ENCODE data around the gene DHRS12.

DHRS12 gene

DNA sequence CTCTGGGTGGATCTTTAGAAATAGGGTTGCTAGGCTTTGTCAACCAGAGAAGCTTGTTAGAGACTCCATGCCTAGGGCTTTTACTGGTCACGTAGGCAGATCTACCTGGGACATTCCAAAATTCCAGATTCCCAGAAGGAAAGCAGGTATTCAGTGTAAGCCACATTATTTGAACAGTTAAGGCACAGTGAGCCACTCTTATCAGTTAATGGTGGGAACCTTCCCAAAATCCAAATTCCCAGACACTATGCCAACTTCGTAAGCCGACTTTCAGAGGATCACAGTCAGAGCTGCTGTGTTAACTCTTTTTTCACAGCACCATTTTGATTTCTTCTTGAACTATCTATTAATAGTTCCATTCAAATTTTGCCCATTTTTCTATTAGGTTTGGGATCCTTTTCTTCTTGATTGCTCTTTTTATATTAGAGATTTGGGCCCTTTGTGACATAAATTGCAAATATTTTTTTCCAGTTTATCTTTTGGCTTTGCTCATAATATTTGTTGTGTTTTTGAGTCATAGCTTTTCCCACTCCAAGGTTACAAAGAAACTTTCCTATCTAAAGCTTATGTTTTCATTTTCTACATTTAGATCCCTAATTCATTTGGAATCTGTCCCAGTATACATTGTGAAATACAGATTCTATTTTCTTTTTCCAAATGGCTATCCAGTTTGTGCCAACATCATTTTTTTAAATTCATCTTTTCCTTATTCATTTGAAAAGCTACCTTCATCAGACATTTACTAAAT, 77.3 kb downstream of the DHRS12 start:
- peak; percentile 82 for DNase-seq (ENCODE audit: low read depth)

DNA sequence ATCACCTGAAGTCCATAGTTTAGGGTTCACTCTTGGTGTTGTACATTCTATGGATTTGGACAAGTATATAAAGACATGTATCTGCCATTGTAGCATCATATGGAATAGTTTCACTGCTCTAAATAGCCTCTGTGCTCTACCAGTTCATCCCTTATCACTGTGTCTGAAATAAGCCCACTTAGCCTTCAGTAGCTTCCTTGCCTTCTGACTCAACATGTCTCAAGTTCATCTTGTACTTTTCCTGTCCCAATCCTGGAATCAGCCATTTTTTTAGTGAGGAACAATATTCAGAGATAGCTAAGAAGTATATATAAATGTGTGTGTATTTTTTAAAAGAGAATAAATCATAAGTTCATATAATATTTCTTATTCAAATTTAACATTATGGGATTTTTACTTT, 79.2 kb downstream of the DHRS12 start:
- no peak for DNase-seq (ENCODE audit: low read depth)

DNA sequence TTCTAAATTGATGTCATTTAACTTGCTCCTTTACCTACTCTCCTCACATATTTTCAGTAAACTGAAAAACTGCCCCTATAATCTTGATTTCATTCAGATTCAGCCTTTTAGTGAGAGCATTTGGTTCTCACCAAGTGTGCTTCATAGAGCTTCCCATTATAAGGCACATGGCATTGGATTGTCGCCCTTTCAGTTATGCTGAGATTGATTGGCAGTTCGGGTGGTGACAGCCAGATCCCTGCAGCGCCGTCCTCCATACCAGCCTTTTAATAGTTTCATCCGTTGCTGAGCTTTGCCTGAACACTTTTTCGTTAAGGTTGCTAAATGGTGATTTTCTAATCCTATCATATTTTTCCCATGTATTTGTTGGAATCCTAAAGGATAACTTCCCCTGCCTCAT, 80.4 kb downstream of the DHRS12 start:
- DNase-seq (ENCODE audit: low read depth), result no peak

- no peak for DNase-seq (ENCODE audit: low read depth)
These were observed 82.5 kb downstream of the DHRS12 start for GRCh38 chr13:51721496-51721895.

DNA sequence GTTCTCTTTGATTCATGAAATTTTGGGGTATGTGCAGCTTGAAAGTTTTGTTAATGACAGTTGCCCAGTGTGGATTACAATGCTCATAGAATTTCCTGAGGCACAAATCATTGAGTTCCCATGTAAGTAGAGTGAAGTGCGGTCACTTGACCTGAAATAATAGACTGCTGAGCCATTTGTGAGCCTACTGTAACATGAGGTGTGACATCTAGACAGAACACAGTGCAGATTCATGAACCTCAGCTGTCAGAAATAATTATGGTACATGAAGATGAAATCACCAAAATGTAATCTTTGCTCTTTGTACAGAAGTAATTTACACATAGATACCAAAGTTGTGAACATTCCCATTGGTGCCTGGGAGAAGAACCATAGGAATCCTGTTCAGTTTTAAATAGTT, 84.6 kb downstream of the DHRS12 start:
- DNase-seq (ENCODE audit: low read depth), result no peak
